DOHH2 (cell line): ENCODE data around the gene PITPNM1.

ENCODE experiments used
- H3F3A ChIP-seq: fragments of 200-600 bp; sonication (generic), shearing (Covaris generic); 2 replicates; pipeline ENCODE4 v1.6.0; 2016; ENCODE audit warnings: antibody characterized with exemption, mild to moderate bottlenecking; ENCODE audit not compliant: control insufficient read depth, insufficient read depth
- H3K27ac ChIP-seq: fragments of 200-600 bp; sonication (generic); 2 replicates; pipeline ENCODE4 v1.5.1; 2014; ENCODE audit warnings: low read depth, mild to moderate bottlenecking, low read length, moderate library complexity
- H3K27me3 ChIP-seq: fragments of 200-600 bp; sonication (generic); 2 replicates; pipeline ENCODE4 v1.6.1; 2014; ENCODE audit warnings: mild to moderate bottlenecking, low read length, mixed read lengths; ENCODE audit not compliant: control insufficient read depth
- H3K36me3 ChIP-seq: fragments of 200-600 bp; sonication (generic); 2 replicates; pipeline ENCODE4 v1.6.1; 2014; ENCODE audit warnings: mild to moderate bottlenecking, low read length, moderate library complexity, mixed read lengths; ENCODE audit not compliant: control insufficient read depth
- H3K4me1 ChIP-seq: fragments of 200-600 bp; sonication (generic); 2 replicates; pipeline ENCODE4 v1.6.1; 2014; ENCODE audit warnings: mild to moderate bottlenecking, low read length, mixed read lengths; ENCODE audit not compliant: control insufficient read depth
- H3K4me2 ChIP-seq: fragments of 200-600 bp; sonication (generic); 2 replicates; pipeline ENCODE4 v1.6.0; 2014; ENCODE audit warnings: mild to moderate bottlenecking, low read length, moderate library complexity
- H3K4me3 ChIP-seq: fragments of 200-600 bp; sonication (generic); 2 replicates; pipeline ENCODE4 v1.5.1; 2014; ENCODE audit warnings: mild to moderate bottlenecking, low read length, mixed read lengths
- H3K79me2 ChIP-seq: fragments of 200-600 bp; sonication (generic); 2 replicates; pipeline ENCODE4 v1.6.1; 2014; ENCODE audit warnings: mild to moderate bottlenecking, low read length, mixed read lengths; ENCODE audit not compliant: control insufficient read depth
- H3K9me2 ChIP-seq: fragments of 200-600 bp; sonication (generic); replicated peaks from 2 replicates; pipeline ENCODE4 v1.6.1; 2014; ENCODE audit warnings: mild to moderate bottlenecking, low read length, mixed read lengths; ENCODE audit not compliant: control insufficient read depth
- H3K9me3 ChIP-seq: fragments of 200-600 bp; sonication (generic); 2 replicates; pipeline ENCODE4 v1.6.1; 2014; ENCODE audit warnings: antibody characterized with exemption, low read length, mixed read lengths; ENCODE audit not compliant: control insufficient read depth, insufficient read depth
- H4K20me1 ChIP-seq: fragments of 200-600 bp; sonication (generic); 2 replicates; pipeline ENCODE4 v1.6.0; 2014; ENCODE audit warnings: low read depth, mild to moderate bottlenecking, antibody characterized with exemption, low read length, moderate library complexity; ENCODE audit not compliant: control insufficient read depth, insufficient read depth
- EZH2phosphoT487 ChIP-seq: fragments of 200-600 bp; sonication (generic); IDR thresholded peaks from 2 replicates; pipeline ENCODE4 v1.6.1; 2017; ENCODE audit warnings: borderline replicate concordance, mild to moderate bottlenecking, antibody characterized with exemption, low read length, moderate library complexity, mixed read lengths
- TF ChIP-seq, protein P1 (sequence below): fragments of 200-600 bp; sonication (generic); IDR thresholded peaks from one replicate; pipeline ENCODE4 v1.5.1; 2014; ENCODE audit warnings: antibody characterized with exemption, mild to moderate bottlenecking, low read depth, low read length; ENCODE audit not compliant: poor library complexity, severe bottlenecking

The PITPNM1 gene

DNA sequence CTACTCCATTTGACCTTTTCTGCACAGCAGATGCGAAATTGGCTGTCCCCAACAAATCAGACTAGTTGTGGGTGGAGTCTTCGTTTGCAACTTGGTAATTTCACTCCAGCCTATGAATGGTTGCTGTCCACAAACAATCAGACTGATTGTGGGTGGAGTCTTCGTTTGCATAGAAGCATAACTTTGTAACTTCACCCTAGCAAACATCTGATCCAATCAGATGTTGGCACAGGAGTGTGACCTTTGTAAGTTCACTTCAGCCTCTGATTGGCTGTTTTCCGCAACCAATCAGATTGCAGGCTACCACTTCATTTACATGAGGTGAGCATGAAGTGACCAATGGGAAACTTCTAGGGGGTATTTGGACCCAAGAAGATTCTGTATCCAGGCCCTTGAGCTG lies 34.4 kb upstream of the PITPNM1 start:
- Histone ChIP-seq H4K20me1 (no peaks in the 10 kb centered on the region), H3K9me2 (no peaks in the 10 kb centered on the region), H3K9me3 (peaks cover 11% of the 10 kb centered on the region), H3K27ac (no peak overlapping the region), H3K79me2 (no peaks in the 10 kb centered on the region), H3K4me2 (no peak overlapping the region), H3K4me1 (no peaks in the 10 kb centered on the region), H3K36me3 (no peaks in the 10 kb centered on the region), H3K27me3 (no peaks in the 10 kb centered on the region; the same call in 1 of the 2 replicates), H3F3A (no peaks in the 10 kb centered on the region), H3K4me3 (no peak overlapping the region)
- TF ChIP-seq, protein P1, sequence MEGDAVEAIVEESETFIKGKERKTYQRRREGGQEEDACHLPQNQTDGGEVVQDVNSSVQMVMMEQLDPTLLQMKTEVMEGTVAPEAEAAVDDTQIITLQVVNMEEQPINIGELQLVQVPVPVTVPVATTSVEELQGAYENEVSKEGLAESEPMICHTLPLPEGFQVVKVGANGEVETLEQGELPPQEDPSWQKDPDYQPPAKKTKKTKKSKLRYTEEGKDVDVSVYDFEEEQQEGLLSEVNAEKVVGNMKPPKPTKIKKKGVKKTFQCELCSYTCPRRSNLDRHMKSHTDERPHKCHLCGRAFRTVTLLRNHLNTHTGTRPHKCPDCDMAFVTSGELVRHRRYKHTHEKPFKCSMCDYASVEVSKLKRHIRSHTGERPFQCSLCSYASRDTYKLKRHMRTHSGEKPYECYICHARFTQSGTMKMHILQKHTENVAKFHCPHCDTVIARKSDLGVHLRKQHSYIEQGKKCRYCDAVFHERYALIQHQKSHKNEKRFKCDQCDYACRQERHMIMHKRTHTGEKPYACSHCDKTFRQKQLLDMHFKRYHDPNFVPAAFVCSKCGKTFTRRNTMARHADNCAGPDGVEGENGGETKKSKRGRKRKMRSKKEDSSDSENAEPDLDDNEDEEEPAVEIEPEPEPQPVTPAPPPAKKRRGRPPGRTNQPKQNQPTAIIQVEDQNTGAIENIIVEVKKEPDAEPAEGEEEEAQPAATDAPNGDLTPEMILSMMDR = no peak
- no peak for TF ChIP-seq EZH2phosphoT487

DNA sequence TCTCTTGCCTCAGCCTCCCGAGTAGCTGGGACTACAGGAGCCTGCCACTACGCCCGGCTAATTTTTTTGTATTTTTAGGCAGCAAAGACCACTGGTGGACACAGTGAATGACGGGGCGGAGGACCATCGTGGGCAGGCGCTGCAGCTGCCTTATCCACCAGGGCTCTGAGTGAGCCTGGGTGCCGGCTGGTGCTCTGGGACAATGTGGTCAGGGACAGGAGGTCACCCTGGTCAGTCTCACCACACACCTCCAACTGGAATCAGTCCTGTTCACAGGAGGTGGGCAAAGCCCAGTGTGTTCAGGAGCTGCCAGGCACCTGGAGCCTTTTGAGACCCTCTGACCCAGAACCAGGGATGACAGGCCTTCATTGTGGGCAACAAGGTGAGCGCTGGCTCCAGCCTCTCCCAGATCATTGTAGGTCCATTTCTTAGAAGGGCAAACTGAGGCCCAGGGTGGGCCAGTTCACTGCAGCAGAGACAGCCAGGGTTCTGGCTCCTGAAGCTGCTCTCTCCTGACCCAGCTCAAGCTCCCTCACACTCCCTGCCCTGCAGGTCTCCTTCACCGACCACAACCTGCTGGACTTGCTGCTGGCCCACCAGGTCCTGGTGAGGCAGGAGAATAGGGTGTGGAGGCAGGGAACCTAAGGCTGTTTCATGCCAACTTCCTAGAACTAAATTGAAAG lies 33.8 kb upstream of the PITPNM1 start:
- H3K9me2 ChIP-seq = no peaks in the 10 kb centered on the region
- TF ChIP-seq, protein P1 = no peak
- TF ChIP-seq EZH2phosphoT487 = no peak
- no peaks in the 10 kb centered on the region for H3K79me2 ChIP-seq
- H3K4me1 ChIP-seq = no peaks in the 10 kb centered on the region
- no peaks in the 10 kb centered on the region; the same call in 1 of the 2 replicates for H3K27me3 ChIP-seq
- no peaks in the 10 kb centered on the region for H3K36me3 ChIP-seq
- no peak overlapping the region for H3K4me2 ChIP-seq
- H3K4me3 ChIP-seq = no peak overlapping the region
- H3F3A ChIP-seq = no peaks in the 10 kb centered on the region
- H4K20me1 ChIP-seq = no peaks in the 10 kb centered on the region
- no peak overlapping the region for H3K27ac ChIP-seq
- peaks cover 14% of the 10 kb centered on the region for H3K9me3 ChIP-seq

DNA sequence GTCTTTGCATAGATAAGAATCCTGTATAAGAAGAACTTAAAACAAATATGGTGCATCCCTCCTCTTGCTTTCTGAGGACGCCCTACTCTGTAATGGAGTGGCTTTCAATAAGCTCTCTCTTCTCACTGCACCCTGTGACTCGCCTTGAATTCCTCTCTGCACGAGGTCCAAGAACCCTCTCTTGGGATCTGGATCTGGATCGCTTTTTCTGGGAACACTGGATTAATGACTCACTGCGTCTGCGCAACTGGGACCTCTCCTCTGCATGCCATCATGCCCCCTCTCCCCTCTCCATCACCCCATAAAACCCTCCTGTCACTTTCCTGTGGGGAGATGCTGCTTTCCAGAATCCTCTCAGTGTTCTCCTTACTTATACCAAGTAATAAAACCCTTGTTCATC lies 33.1 kb upstream of the PITPNM1 start:
- Histone ChIP-seq H3K9me3 (peaks cover 20% of the 10 kb centered on the region), H3K4me3 (no peak overlapping the region), H3F3A (no peaks in the 10 kb centered on the region), H4K20me1 (no peaks in the 10 kb centered on the region), H3K36me3 (no peaks in the 10 kb centered on the region), H3K4me1 (no peaks in the 10 kb centered on the region), H3K79me2 (no peaks in the 10 kb centered on the region), H3K4me2 (no peak overlapping the region), H3K27ac (no peak overlapping the region), H3K9me2 (no peaks in the 10 kb centered on the region), H3K27me3 (no peaks in the 10 kb centered on the region; the same call in 1 of the 2 replicates)
- TF ChIP-seq, protein P1 = no peak
